Hepatocyte (in vitro differentiated cells): Measurements from ENCODE around the gene SSTR3. TPM values are rescaled to one million over a fixed set of nuclear protein-coding genes. Genes with fewer than 3 reads are reported as not detected.

Experiments used
- DNase-seq: peaks from one replicate; pipeline ENCODE4 v3.0.0-alpha.2; 2016; ENCODE audit warnings: low spot score
- H2AFZ ChIP-seq: fragments of 200-600 bp; sonication (generic); 2 replicates; pipeline ENCODE4 v1.6.0; 2016; ENCODE audit warnings: antibody characterized with exemption, mild to moderate bottlenecking
- H3K27ac ChIP-seq: fragments of 200-600 bp; sonication (generic); 2 replicates; pipeline ENCODE4 v1.5.1; 2016; ENCODE audit warnings: mild to moderate bottlenecking
- H3K27me3 ChIP-seq: fragments of 200-600 bp; sonication (generic); 2 replicates; pipeline ENCODE4 v1.6.1; 2016
- H3K36me3 ChIP-seq: fragments of 200-600 bp; sonication (generic); replicated peaks from 2 replicates; pipeline ENCODE4 v1.5.1; 2016; ENCODE audit warnings: low read depth; ENCODE audit not compliant: insufficient read depth
- H3K4me1 ChIP-seq: fragments of 200-600 bp; sonication (generic); 2 replicates; pipeline ENCODE4 v1.5.1; 2016; ENCODE audit warnings: mild to moderate bottlenecking, moderate library complexity; ENCODE audit not compliant: insufficient read depth
- H3K4me2 ChIP-seq: fragments of 200-600 bp; sonication (generic); 2 replicates; pipeline ENCODE4 v1.6.0; 2016
- H3K4me3 ChIP-seq: fragments of 200-600 bp; sonication (generic); 2 replicates; pipeline ENCODE4 v1.5.1; 2016; ENCODE audit warnings: mild to moderate bottlenecking
- H3K79me2 ChIP-seq: fragments of 200-600 bp; sonication (generic); 2 replicates; pipeline ENCODE4 v1.6.0; 2017; ENCODE audit warnings: mild to moderate bottlenecking
- H3K9me2 ChIP-seq: fragments of 200-600 bp; sonication (generic); replicated peaks from 2 replicates; pipeline ENCODE4 v1.6.0; 2017; ENCODE audit warnings: mild to moderate bottlenecking; ENCODE audit not compliant: insufficient read depth
- H3K9me3 ChIP-seq: fragments of 200-600 bp; sonication (generic); 2 replicates; pipeline ENCODE4 v1.5.1; 2016; ENCODE audit warnings: low read depth, mild to moderate bottlenecking
- H4K20me1 ChIP-seq: fragments of 200-600 bp; sonication (generic); 2 replicates; pipeline ENCODE4 v1.6.0; 2016; ENCODE audit warnings: mild to moderate bottlenecking; ENCODE audit not compliant: insufficient read depth, poor library complexity, severe bottlenecking
- CTCF ChIP-seq: fragments of 200-600 bp; sonication (generic); IDR thresholded peaks from 2 replicates; pipeline ENCODE4 v1.5.1; 2016; ENCODE audit warnings: antibody characterized with exemption, mild to moderate bottlenecking; ENCODE audit not compliant: poor library complexity
- EZH2 ChIP-seq: fragments of 200-600 bp; sonication (generic); IDR thresholded peaks from 2 replicates; pipeline ENCODE4 v1.6.1; 2016; ENCODE audit warnings: antibody characterized with exemption, mild to moderate bottlenecking, borderline replicate concordance
- EZH2phosphoT487 ChIP-seq: fragments of 200-600 bp; sonication (generic); IDR thresholded peaks from one replicate; pipeline ENCODE4 v1.6.1; 2018; ENCODE audit warnings: antibody characterized with exemption, mild to moderate bottlenecking, low read depth, moderate library complexity; ENCODE audit not compliant: unreplicated experiment, severe bottlenecking
- WGBS: methylation state at CpG from one replicate; pipeline ENCODE4 v1.1.6; 2016; ENCODE audit warnings: low lambda C conversion rate; ENCODE audit errors: missing lambda C conversion rate; 5-methylcytosine and 5-hydroxymethylcytosine counted together
- polyA plus RNA-seq: library from polyadenylated mRNA; unstranded; fragments of >200 nt; fragmentation: Nextera tagmentation; extraction: Ambion mirVana; gene quantifications from 2 replicates; pipeline ENCODE4 v1.2.1, GENCODE V29; 2016
- total RNA-seq: library from RNA; depleted of rRNA; stranded (reverse); fragments of >200 nt; gene quantifications from 2 replicates; pipeline ENCODE4 v1.2.3, GENCODE V29; 2014

The SSTR3 gene
- total and polyA plus RNA-seq, 2 experiments from 2014 or later = 0.47 to 2.8 TPM

DNA sequence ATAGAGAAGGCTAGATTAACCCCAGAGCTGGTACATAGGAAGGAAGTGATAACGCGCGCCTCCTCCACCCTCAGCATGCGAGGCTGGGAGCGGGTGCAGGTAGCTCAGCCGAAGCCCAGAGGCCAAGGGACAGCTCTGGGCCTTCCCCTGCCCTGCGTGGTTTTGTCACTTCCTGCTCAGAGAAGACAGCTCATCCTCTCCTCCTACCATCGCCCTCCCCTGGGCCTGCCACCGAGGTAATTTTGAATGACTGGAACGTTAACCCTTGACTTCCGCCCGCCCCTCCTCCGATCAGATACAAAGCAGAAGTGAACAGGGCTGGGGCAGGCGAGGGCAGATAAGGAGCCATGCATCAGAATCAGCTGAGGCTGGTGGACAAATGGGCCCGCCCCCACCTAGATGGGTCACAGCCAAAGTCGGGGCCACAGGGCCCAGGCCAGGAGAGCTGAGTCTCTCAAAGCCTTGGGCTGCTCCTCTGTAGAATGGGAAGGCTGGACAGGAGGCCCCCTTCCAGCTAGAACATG is 30.2 kb upstream of the SSTR3 start:
- Histone ChIP-seq H3K9me2 (no peaks in the 10 kb centered on the region), H3K4me2 (no peak overlapping the region), H3K79me2 (no peaks in the 10 kb centered on the region), H2AFZ (no peak overlapping the region), H3K27ac (no peak overlapping the region), H3K36me3 (no peaks in the 10 kb centered on the region), H4K20me1 (no peaks in the 10 kb centered on the region), H3K4me1 (peaks cover 3% of the 10 kb centered on the region), H3K4me3 (no peak overlapping the region), H3K9me3 (no peaks in the 10 kb centered on the region), H3K27me3 (no peaks in the 10 kb centered on the region)
- TF ChIP-seq EZH2 = no peak
- TF ChIP-seq EZH2phosphoT487 = no peak
- no peak for TF ChIP-seq CTCF
- DNase-seq = peak; percentile 40
- 60% methylated on average over 15 of the region's 16 CpGs for WGBS

DNA sequence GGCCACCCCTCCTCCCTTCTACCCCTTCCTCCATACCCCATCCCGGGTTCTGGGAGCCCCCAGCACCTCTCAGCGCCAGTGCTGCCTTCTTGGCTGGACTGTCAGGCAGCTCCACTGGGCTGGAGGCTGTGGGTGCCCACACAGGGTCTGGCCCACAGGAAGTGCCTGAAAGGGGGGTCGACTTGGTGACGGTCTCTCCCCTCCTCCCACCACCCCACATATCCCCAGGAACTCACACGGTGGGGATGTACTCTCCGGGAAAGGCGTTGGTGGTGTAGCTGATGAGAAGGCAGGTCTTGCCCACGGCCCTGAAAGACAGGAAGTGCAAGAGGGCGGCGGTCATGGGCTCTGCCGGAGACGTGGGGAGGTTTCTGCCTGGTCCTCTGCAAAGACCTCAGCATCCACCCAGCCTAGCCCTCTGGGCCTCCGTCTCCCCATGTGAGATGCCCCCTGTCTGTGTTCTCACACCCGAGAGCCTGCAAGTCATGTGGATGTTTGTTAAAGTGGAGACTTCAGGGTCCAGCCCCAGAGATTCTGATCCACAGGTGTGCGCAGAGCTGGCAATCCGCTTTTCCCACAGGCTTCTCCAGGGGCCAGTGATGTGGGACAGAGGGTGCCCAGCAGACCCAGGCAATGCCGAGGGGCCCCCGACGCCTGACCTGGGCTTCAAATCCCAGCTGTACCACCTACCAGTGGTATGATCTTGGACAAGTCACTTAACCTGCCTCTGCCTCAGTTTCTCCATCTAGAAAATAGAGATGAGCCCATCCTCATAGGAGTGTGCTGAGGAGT is 29.3 kb upstream of the SSTR3 start:
- no peak overlapping the region for H3K4me3 ChIP-seq
- no peak overlapping the region for H3K4me2 ChIP-seq

GRCh38 chr22:37240941-37241320 is 28.7 kb upstream of the SSTR3 start:
- no peaks in the 10 kb centered on the region for H3K79me2 ChIP-seq
- 89% methylated on average over 6 of the region's 7 CpGs for WGBS
- TF ChIP-seq EZH2 (no peak), EZH2phosphoT487 (no peak), CTCF (no peak)
- H2AFZ ChIP-seq = no peak overlapping the region
- no peak overlapping the region for H3K27ac ChIP-seq
- no peaks in the 10 kb centered on the region for H4K20me1 ChIP-seq
- H3K9me3 ChIP-seq = no peaks in the 10 kb centered on the region
- no peak for DNase-seq
- H3K4me3 ChIP-seq = no peak overlapping the region
- H3K36me3 ChIP-seq = no peaks in the 10 kb centered on the region
- no peak overlapping the region for H3K4me2 ChIP-seq
- H3K4me1 ChIP-seq = peaks cover 3% of the 10 kb centered on the region
- H3K9me2 ChIP-seq = no peaks in the 10 kb centered on the region
- no peaks in the 10 kb centered on the region for H3K27me3 ChIP-seq

More for the DNA sequence above, 29.3 kb upstream of the SSTR3 start:
- H4K20me1 ChIP-seq = no peaks in the 10 kb centered on the region
- H3K79me2 ChIP-seq = no peaks in the 10 kb centered on the region
- H3K27me3 ChIP-seq = no peaks in the 10 kb centered on the region
- no peaks in the 10 kb centered on the region for H3K9me3 ChIP-seq
- TF ChIP-seq EZH2 = no peak
- no peak for TF ChIP-seq CTCF
- TF ChIP-seq EZH2phosphoT487 = no peak
- peaks cover 3% of the 10 kb centered on the region for H3K4me1 ChIP-seq
- H3K27ac ChIP-seq = no peak overlapping the region
- no peaks in the 10 kb centered on the region for H3K9me2 ChIP-seq
- WGBS = 81% methylated on average over 19 of the region's 19 CpGs
- no peak for DNase-seq
- no peaks in the 10 kb centered on the region for H3K36me3 ChIP-seq
- no peak overlapping the region for H2AFZ ChIP-seq
